GM18505 (cell line): ENCODE data around the gene B3GALT6.

Experiments
- ATAC-seq: cut with Tn5 transposase; IDR thresholded peaks from one replicate; pipeline ENCODE4 v1.9.1; 2021; ENCODE audit not compliant: unreplicated experiment
- POLR2A ChIP-seq: IDR thresholded peaks from 4 replicates; pipeline ENCODE4 v1.6.1; 2011; ENCODE audit warnings: borderline replicate concordance; ENCODE audit not compliant: insufficient read depth, insufficient read length; ENCODE audit errors: extremely low read depth

The B3GALT6 gene

DNA sequence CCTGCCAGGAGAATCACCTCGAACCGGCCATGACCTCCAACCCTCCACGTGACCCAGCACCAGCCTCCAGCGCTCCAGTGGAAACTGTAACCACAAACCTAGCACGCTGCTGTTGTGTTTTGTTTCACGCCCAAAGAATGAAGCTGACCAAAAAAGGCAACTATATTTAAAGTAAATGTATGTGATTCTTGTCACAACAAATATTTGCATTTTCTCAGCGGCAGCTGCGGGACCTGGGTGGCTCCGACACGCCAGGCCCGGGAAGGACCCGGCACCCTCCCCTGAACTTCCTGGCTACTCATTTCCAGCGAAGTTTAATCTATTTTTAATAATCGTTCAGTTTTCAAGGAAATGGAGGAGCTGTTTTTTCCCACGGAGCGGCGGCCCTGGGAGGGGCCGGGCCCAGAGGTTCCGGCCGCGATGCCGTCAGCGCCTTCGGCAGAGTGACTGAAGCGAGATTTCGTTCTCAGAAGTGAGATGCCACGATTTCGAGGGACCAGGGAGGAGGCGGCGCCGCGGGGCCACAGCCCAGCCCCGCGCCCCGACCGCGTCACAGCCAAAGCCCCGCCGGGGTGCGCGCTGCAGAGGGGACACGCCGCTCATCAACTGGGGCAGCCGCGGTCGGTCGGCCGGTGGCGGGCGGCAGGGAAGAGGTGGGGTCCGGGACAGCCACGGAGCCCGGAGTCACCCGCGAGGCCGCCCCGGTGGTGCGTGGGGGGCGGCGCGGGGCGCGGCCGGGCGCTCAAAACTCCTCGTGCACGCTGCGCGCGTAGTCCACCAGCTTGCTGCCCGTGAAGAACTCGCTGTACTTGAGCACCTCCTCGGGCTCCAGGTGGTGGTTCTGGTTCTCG is 15.0 kb upstream of the B3GALT6 start:
- no peak for TF ChIP-seq POLR2A
- no peak for ATAC-seq

DNA sequence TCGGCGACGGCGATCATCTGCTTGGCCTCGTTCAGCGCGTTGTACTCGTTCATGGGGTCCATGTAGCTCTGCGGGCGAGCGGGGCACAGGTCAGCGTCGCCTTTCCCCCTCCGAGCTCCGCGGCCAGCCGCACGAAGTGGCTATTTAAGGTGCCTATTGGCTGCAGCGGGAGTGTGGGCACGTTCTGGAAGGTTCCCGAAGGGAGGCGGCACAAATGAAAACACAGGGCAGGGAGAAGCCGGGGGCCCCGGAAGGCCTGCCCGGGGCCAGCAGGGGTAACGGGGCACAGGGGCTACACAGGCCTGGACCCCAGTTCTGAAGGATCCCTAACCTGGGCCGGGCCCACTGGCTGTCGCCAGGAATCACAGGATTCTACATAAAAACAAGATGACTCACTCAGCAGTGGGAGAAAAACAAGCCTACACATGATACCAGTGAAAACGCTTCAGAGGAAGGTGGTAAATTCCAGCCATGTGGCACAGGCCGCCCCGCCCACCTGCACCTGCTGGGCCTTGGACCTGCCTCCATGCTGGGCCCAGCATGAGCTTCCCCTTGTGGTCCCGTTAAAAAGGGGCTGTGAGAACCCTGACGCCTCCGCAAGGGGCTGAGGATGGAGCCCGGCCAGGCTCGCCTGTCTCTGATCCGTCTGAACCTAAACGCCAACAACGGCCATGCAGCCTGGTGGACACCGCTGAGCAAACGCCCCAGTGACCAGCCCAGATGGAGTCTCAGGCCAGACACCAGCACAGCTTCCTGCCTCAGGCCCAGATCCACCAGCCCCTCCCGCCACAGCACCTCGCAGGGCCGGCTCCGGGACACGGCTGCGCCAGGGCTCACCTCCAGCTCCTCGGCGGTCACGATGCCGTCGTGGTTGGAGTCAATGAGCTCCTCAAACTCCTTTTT is 14.2 kb upstream of the B3GALT6 start:
- no peak for TF ChIP-seq POLR2A
- ATAC-seq, result no peak

DNA sequence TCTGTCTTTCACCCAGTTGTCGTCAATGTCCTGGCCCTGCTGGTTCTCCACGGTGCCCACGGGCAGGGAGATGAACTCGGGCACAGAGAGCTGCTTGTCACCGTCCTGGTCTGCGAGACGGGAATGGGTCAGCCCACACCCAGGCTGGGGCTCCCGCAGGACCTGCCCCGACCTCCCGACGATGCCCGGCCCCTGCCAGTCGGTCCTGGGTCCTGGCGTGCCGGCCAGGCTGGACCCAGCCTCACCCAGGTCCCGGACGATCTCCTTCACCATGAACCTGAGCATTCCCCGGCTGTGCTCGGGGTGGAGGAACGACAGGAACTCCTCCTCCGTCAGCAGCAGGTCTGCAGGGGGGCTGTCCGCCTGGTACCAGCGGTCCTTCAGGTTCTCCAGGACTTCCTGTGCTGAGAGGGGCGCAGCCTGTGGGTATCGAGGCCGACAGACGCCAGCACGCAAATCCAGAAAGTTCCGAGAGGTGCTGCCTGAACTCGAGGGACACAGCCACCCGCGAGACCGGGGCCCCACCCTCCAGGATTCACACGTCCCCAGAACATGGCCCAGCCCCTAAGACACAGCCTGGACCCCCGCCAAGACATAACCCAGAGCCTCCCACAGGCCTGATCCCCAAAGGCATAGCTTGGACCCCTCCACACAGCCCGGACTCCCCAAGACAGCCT is 13.4 kb upstream of the B3GALT6 start:
- no peak for ATAC-seq
- no peak for TF ChIP-seq POLR2A

DNA sequence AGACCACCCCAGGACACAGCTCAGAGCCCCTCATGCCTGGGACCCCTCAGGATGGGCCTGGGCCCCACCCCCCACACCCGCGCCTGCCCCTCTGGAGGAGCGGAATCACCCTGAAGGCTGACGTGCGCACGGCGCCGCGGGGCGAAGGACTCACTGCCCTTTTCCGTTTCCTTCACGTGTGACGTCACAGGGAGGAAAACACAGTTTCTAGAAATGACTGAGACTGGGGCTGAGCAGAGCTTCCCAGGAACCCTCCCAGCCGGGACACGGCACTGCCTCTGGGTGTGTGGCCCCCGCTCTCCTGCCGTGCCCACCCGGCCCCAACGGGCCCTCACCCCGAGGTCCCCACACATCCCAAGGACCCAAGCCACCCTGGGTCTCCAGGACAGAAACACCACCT is 12.7 kb upstream of the B3GALT6 start:
- TF ChIP-seq POLR2A, result no peak
- no peak for ATAC-seq

DNA sequence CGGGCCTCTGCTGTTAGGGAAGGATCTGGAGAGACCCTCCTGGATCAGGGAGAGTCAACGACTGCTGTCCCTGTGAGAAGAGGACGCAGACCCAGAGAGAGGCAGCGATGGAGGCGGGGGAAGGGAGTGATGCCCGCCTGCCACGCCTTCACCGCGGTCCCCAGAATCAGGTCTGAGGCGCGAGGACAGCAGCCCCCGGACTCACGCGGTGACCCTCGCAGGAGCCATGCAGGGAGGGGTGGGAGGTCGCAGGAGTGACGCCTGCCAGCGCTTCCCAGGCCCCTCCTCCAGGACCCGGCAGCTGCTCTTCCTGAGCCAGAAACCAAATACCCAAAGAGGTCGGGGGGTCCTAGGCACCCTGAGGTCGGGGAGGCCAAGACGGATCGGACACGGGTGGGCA is 11.8 kb upstream of the B3GALT6 start:
- no peak for ATAC-seq
- no peak for TF ChIP-seq POLR2A

DNA sequence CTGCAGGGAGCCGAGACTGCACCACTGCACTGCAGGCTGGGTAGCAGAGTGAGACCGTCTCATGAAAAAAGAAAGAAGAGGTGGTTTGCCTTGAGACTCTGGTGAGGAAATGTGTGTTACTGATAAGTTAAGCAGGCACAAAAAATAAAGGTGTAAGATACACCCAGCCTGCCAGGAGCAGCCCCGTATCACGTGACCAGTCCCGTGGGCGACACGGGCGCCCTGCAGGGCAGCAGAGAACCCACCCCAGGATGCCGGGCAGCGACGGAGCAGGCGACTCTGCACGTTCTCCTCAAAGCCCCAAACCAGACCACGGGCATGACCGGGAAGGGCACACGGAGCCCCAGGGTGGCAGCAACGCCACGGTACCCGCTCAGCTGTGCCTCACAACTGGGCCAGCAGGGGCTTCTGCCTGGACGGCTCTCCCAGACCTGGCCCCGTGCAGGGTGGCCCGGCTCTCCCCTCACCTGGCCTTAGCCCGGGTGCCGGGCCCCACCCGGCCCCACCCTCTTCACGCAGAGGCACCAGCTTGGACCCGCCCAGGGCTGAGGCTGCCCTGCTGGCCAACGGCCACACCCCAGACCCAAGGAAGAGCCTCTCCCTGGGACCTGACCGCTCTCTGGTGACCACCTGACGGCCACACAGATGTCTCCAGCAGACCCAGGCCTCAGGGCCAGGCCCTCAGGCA is 10.0 kb upstream of the B3GALT6 start:
- ATAC-seq, result no peak
- TF ChIP-seq POLR2A, result no peak

DNA sequence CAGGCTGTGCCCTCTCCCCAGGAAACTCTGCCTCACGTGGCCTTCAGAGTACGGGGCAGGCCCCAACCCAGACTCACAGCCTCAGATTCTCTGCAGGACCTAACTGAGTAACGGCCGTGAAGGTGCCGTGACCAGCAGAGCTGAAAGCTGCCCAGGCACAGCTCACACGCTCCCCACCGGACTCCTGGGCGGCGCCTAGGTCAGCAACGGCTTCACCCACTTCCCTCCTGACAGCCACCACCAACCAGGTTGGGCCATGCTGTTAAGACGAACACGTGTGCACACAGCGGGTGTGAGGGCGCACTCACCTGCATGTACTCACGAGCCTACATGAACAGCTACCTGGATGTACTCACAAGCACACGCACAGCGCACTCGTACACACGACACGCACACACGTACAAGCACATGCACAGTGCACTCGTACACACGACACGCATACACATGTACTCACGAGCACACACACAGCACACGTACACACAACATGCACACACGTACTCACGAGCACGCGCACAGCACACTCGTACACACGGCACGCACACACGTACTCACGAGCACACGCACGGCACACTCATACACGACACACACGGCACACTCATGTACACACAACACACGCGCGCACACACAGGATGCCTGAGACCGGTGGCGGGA is 9.3 kb upstream of the B3GALT6 start:
- no peak for TF ChIP-seq POLR2A
- no peak for ATAC-seq

DNA sequence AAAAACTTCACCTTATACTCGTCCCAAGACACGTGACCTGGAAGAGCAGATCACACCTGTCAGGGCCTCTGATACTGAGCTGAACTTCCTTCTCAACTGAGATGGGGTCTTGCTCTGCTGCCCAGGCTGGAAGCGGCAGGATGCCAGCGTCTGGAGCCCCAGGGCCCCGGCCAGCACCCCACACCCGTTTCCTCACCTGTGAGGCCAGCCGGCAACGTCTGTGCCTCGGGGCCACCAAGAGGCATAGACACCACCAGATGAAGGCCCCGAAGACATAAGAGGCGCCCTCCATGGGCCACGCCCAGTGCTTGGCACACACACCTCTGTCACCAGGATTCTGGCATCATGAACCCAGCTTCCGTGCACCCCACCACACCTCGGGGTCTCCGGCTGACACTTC is 8.7 kb upstream of the B3GALT6 start:
- no peak for ATAC-seq
- TF ChIP-seq POLR2A, result no peak

DNA sequence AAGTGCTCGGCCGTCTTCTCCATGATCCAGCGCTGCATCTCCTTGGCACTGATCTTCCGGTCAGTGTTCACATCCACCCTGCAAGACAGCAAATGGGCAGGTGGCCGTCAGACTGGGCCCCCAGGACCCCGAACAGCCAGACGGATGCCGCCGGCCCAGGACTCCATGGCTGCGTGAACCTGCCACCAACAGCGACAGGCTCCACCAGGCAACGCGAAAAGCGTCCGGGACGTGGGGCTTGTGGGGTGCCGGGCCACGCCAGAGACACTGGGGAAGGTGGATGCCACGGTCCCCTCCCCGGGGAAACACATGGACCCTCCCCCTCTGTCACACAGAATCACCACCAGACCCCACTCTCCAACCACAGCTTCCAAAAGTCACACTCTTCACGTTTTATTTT is 8.1 kb upstream of the B3GALT6 start:
- no peak for ATAC-seq
- TF ChIP-seq POLR2A, result no peak

DNA sequence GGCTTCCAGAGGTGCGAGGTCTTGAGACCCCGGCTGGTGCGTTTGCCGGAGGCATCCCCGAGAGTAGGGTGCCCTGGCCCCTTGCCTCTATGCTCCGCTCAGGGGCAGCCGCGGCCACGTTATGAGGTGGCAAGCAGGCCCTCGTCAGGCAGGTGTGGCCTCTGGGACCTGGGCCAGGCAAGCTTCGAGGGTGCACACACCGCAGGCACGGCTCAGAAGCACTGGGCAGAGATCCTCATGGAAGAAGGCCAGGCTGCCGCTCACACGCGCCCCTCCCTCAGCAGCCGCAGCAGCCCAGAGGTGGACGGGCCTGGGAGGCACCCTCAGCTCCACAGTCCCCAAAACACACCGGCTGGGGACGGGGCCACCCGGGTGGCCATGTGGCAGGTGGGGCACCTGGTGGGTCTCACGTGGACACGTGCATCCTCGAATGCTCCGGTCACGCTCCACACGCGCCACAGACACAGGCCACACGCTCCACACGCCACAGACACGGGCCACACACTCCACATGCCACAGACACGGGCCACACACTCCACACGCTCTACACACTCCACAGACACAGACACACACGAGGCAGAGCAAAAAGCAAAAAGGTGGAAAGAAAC is 6.7 kb upstream of the B3GALT6 start:
- no peak for TF ChIP-seq POLR2A

DNA sequence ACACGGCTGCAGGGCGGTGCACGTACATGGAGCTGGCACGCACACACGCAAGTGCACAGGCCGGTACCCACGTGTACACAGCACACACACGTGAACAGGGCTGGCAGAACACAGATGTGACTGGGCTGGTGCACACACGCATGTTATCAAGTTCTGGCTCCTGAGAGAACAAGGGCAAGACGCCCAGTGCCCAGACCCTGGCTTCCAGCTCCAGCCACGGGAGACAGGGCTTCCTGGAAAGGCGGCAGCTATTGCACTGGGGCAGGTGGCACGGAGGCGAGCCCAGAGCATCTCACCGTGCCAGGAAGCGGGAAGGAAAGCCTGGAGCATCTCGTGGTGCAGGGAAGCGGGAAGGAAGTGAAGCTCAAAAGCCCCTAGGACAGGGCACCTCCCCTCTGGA is 6.1 kb upstream of the B3GALT6 start:
- no peak for TF ChIP-seq POLR2A
- no peak for ATAC-seq

More for the DNA sequence above, 6.7 kb upstream of the B3GALT6 start:
- no peak for ATAC-seq
